Measurements from ENCODE around the gene POLN. TPM values are rescaled to one million over a fixed set of nuclear protein-coding genes. Genes with fewer than 3 reads are reported as not detected.

The POLN gene
- total RNA-seq, 2 experiments from 2014 or later = 5.5 to 5.6 TPM

DNA sequence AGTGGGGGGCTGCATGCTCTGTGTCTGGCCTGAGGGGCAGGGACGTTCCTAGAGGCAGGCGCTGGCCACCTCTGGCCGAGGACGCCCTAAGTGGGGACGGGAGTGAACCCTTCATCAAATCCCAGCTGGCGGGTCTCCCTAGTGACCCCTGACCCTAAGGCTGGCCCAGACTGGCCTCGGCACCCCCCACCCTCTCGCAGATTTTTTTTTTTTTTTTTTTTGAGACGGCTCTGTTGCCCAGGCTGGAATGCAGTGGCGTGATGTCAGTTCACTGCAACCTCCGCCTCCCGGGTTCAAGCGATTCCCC is 21.0 kb upstream of the POLN start:
- no peaks in the 10 kb centered on the region for H3K36me3 Mint-ChIP-seq
- H3K27me3 Mint-ChIP-seq = no peaks in the 10 kb centered on the region
- CTCF ChIA-PET = interaction anchor here (0.6 to 1.7 kb wide), 6 partner anchors 13 to 197 kb away, joined by 3 to 7 read pairs (median 3); partner anchors contain the start of gene CFAP99
- no peak for ATAC-seq
- no peak for DNase-seq
- peak overlapping the region; percentile 75 for H3K27ac Mint-ChIP-seq
- peaks cover 1% of the 10 kb centered on the region for H3K4me1 Mint-ChIP-seq
- H3K4me3 Mint-ChIP-seq = peak overlapping the region; percentile 64
- H3K9me3 Mint-ChIP-seq (ENCODE audit: low read depth) = no peaks in the 10 kb centered on the region

DNA sequence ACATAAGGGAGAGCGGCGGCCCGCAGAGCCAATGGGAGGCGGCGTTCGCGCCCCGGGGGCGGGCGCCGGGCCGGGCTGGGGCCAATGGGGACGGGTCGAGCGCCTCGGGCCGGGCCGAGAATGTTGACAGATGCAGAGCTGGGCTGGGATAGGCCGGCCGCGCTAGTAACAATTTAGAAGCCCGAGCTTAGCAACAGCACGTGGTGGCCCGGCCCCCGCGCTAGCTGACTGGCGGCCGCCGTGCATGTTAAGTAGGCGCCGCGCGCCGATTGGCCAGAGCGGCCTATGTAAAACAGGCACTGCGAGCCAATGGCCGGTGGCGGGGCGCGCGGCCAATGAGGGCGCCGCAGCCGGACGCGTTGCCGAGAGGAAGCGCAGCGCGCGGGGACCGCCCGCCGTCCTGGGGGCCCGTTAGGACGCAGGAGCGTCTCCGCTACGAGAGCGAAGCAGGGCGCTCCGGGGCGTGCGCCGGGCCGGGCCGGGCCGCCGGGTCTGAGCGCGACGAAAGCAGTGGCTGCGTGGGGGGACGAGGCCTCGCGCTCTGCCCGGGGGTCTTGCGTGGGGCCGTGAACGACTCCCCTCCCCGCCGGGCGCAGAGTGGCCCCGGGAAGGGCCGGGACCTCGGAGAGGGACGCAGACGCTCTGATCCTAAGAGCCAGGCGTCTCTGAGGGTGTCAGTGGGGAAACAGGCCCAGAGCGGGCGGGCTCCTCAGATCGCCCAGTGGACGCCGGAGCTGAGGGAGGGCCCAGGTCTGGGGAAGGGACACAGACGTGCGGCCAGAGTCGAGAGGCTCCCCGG is 20.4 kb upstream of the POLN start:
- H3K36me3 Mint-ChIP-seq = no peaks in the 10 kb centered on the region
- peak overlapping the region; percentile 75 for H3K27ac Mint-ChIP-seq
- H3K9me3 Mint-ChIP-seq (ENCODE audit: low read depth) = no peaks in the 10 kb centered on the region
- H3K27me3 Mint-ChIP-seq = no peaks in the 10 kb centered on the region
- H3K4me1 Mint-ChIP-seq = peaks cover 1% of the 10 kb centered on the region
- DNase-seq = peak; percentile 99
- ATAC-seq = peak; percentile 93
- peak overlapping the region; percentile 64 for H3K4me3 Mint-ChIP-seq
- CTCF ChIA-PET = interaction anchor here (0.6 to 1.7 kb wide), 13 partner anchors 12 to 159 kb away, joined by 3 to 13 read pairs (median 4); partner anchors contain the start of genes CFAP99, HAUS3 and POLN

DNA sequence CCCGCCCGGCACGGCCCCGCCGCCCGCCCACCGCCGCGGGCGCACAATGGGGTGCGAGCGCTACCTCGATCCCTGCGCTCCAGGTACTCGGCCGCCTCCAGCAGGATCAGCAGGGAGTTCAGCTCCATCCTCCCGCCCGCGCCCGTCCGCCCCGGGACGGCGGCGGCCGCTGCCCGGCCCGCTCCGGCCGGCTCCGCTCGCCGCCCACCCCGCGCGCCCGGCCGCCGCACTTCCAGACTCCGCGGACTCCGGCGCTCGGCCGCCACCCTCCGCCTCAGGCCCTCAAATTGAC is 19.9 kb upstream of the POLN start, which contains the start of gene MXD4:
Gene MXD4 (minus strand): TSS at position 257 of the 292 bp plus-strand sequence. CDS start 129 bp downstream, at position 128.
- Mint-ChIP-seq H3K36me3 (no peaks in the 10 kb centered on the region), H3K9me3 (ENCODE audit: low read depth) (no peaks in the 10 kb centered on the region), H3K4me3 (peak within 1 kb of the TSS; percentile 64), H3K27ac (peak within 1 kb of the TSS; percentile 75), H3K4me1 (peaks cover 1% of the 10 kb centered on the region), H3K27me3 (no peaks in the 10 kb centered on the region)
- CTCF ChIA-PET = interaction anchor here (0.9 to 1.7 kb wide), 10 partner anchors 12 to 151 kb away, joined by 3 to 13 read pairs (median 4); partner anchors contain the start of genes HAUS3 and POLN
- ATAC-seq = no peak
- DNase-seq = no peak

DNA sequence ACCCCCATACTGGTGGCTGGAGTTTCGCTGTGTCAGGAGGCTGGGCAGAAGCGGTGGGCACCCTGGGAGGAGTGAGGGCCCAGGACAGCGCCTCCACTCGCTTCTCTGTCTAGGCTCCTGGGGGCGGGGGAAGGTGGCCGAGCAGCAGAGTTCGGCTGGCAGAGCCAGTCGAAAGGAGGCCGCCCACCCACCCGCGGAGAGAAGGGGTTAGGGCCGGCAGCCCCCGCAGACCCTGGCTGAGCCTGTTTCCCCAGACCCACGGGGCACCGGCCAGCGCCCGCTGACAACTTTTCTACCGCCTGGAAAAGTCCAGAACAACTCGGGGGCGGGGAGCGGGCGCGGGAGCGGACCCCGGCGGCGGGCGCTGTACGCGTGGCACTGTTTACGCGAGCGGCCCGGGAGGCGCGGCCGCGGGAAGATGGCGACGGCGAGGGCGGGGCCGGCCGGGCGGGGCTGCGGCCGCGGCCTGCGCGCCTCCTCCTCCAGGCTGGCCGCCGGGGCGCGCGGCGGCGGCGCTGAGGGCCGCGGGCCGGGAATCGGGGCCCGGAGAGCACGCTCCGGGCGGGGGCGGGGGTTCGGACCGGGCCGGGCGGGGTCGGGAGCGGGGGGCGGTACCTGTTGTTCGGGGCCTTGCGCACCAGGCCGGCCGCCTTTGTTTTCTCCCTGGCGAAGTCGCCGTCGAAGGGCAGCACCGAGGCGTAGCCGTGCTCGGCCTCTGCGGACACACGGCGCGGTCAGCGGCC is 19.4 kb upstream of the POLN start:
- peaks cover 1% of the 10 kb centered on the region for H3K4me1 Mint-ChIP-seq
- H3K4me3 Mint-ChIP-seq = peak overlapping the region; percentile 64
- H3K36me3 Mint-ChIP-seq = no peaks in the 10 kb centered on the region
- DNase-seq (peak; percentile 68), ATAC-seq (peak; percentile 18)
- H3K9me3 Mint-ChIP-seq (ENCODE audit: low read depth) = no peaks in the 10 kb centered on the region
- CTCF ChIA-PET = interaction anchor here (0.9 to 1.4 kb wide), 5 partner anchors 17 to 151 kb away, joined by 3 to 13 read pairs (median 4); partner anchors contain the start of genes HAUS3 and POLN
- no peaks in the 10 kb centered on the region for H3K27me3 Mint-ChIP-seq
- no peak overlapping the region for H3K27ac Mint-ChIP-seq

DNA sequence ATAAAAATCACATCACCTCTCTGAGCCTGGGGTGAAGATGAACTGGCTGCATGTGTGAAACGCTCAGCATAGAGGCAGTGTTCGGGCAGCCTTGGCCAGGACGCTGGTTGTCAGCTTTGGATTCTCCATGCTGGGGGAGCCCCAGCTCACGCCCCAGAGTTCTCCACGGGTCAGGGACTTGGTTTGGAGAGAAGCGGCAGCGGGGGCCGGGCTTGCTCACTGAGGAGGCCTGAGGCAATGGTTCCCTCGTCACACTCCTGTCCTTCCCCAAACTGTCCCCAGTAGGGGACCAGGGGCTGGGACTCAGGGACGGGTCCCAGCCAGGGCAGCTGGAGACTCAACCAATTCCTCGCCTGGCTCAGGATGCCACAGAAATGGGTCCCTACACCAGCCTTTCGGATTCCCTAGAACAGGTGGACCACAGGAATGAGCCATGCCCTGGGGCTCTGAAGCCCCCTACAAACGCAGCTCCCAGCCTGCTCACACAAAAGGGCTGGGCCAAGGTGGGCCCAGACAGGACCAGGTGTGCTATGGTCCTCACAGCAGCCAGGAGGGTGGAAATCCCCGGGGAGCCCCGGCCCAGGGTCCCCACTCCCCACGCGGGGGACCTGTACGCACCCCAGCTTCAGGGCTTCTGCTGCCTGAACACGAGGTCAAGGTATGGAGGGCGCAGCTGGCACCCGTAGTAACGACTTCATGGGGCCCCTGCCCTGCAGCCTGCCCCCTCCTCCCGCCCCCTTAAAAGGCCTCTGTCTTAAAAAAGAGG is 18.6 kb upstream of the POLN start:
- no peak for ATAC-seq
- CTCF ChIA-PET = no interaction called here
- Mint-ChIP-seq H3K36me3 (no peaks in the 10 kb centered on the region), H3K9me3 (ENCODE audit: low read depth) (no peaks in the 10 kb centered on the region), H3K27me3 (no peaks in the 10 kb centered on the region), H3K4me1 (peaks cover 1% of the 10 kb centered on the region), H3K27ac (no peak overlapping the region), H3K4me3 (peak overlapping the region; percentile 44)
- no peak for DNase-seq

DNA sequence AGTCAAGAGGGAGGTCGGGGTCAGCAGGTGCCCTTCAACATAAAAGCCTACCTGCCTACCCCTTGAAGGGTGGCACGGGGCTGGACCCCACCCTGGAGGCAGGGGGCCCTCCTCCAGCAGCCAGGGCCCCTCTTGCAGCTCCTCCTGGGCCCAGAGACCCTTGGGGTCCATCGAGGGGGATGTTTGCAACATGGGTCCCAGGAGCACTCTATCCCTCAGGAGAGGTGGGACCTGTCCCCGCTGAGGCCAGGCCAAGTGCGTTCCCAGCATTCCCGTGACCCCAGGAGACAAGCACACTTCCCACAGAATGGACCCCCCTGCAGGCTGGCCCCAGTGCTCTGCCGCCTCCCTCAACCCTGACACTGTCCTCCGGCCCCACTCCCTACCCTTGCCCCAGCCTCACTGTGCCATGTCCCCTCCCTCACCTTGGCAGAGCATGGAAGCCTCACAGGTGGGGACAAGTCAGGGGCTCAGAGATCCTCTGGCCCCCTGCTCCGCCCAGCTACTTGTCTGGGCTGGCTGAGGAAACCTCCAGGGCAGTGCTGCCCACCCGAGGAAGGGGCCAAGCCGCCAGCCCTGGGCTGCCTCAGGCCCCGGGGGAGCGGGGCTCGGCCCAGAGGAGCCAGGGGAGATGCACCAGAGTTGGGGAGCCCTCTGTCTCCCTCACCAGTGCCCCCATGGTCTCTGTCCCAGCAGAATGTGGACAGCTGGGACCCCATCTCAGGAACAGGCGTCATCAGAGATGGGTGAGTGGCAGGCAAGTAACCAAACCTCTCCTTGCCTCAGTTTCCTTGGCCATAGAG is 17.8 kb upstream of the POLN start:
- ATAC-seq (no peak), DNase-seq (no peak)
- Mint-ChIP-seq H3K4me3 (no peak overlapping the region), H3K27me3 (no peaks in the 10 kb centered on the region), H3K27ac (no peak overlapping the region), H3K9me3 (ENCODE audit: low read depth) (no peaks in the 10 kb centered on the region), H3K36me3 (no peaks in the 10 kb centered on the region), H3K4me1 (peaks cover 1% of the 10 kb centered on the region)
- CTCF ChIA-PET = interaction anchor here (0.8 kb wide), 1 partner anchor 182 kb away, joined by 3 read pairs; no protein-coding TSS in a partner anchor

DNA sequence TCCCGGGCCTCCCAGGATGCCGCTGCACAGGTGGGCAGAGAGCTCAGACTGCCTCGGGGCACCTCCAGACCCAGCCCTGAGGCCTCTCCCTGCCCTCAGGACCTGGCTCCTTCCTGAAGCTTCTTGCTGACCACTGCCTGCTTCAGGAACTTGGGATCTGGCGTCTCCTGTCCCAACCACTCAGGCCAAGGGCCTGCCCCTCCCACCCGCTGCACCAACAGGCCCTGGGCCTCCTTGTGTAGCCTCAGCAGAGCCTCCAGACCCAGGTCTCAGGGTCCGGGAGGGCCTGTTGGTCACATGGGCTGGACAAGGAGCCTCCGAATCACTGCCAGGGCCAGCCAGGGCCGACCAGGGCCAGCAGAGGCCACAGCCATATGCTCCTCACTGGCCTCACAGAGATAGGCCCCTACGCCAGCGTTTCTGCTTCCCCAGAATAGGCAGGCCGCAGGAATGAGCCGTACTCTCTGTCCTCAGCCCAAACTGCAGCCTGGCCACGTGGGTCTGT is 17.2 kb upstream of the POLN start:
- Mint-ChIP-seq H3K4me1 (peaks cover 1% of the 10 kb centered on the region), H3K4me3 (no peak overlapping the region)
- no peak for DNase-seq

DNA sequence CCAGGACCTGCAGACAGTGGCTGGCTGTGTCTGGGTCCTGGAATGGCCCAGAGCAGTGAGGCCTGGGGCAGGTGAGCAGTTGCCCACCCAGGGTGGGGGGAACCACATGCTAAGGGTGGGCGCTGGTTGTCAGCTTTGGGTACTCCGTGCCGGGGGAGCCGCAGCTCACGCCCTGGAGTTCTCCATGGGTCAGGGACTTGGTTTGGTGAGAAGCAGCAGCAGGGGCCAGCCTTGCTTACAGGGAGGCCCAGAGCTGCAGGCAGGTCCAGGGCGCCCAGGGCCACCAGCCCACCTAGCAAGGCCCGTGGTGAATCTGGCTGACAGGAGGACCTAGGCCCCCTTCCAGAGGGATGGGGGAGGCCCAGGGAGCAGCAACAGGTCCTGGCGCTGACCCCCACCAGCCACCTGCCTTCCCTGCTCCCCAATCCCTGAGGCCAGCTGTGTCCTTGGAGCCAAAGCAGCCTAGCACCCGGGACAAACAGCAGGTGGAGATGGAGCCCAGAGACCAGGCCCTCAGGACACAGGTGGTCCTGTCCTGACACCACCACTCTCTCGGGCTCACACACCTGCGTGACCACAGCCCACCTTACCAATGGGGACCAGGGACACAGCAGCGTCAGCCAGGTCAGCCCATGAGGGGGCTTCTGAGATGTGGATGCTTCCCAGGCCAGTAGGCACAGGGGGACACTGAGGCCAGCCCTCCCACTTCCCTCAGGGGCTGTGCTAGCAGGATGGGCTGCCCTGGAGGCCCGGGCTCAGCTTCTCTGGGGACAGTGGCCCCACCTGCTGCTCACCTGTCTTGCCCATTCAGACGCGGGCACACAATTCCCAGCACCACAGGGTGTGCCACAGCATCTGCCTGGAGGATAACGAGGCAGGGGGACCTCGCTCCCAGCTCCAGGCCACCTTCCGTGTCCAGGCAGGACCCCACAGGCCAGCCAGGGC is 16.4 kb upstream of the POLN start:
- ATAC-seq = no peak
- CTCF ChIA-PET = interaction anchor here (0.8 kb wide), 1 partner anchor 183 kb away, joined by 3 read pairs; no protein-coding TSS in a partner anchor
- H3K36me3 Mint-ChIP-seq = no peaks in the 10 kb centered on the region

More for the DNA sequence above, 17.2 kb upstream of the POLN start:
- CTCF ChIA-PET = interaction anchor here (0.8 kb wide), 1 partner anchor 183 kb away, joined by 3 read pairs; no protein-coding TSS in a partner anchor
- no peaks in the 10 kb centered on the region for H3K27me3 Mint-ChIP-seq
- no peaks in the 10 kb centered on the region for H3K9me3 Mint-ChIP-seq (ENCODE audit: low read depth)
- no peak for ATAC-seq
- no peaks in the 10 kb centered on the region for H3K36me3 Mint-ChIP-seq
- no peak overlapping the region for H3K27ac Mint-ChIP-seq

DNA sequence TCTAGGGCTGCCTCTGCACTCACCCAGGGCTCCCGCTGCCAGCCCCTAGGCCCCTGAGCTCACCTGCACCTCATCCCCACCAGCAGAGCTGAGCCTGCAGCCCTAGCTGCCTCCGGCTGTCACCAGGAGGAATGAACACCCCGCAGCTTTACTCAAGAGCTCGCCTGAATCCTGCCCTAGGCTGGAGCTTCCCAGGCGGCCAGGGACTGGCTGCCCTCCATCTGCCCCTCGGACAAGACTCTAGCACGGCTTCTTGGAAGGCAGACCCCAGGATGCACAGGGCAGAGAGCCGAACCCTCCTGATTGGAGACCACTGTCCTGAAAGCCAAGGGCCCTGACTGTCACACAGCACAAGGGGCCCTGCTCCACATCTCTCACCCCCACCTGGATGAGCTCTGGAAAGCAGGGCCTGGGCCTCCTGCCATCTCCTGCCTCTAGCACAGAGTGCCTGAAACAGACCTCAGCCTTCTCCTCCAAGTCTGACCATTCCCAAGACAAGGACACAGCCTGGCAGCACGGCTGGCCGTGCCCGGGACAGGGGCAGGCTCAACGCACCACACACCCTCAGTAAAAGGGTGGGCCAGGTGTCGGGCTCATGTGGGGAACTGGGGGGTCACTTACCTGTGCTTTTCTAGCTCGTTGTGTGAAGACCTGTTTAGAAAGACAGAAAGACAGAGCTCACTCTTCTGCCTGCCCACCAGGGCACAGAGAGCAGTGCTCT is 15.6 kb upstream of the POLN start:
- no peaks in the 10 kb centered on the region for H3K27me3 Mint-ChIP-seq
- CTCF ChIA-PET = no interaction called here
- H3K4me3 Mint-ChIP-seq = no peak overlapping the region
- H3K9me3 Mint-ChIP-seq (ENCODE audit: low read depth) = no peaks in the 10 kb centered on the region
- ATAC-seq (no peak), DNase-seq (peak; percentile 38)
- H3K4me1 Mint-ChIP-seq = no peaks in the 10 kb centered on the region
- H3K36me3 Mint-ChIP-seq = no peaks in the 10 kb centered on the region
- no peak overlapping the region for H3K27ac Mint-ChIP-seq

More for the DNA sequence above, 16.4 kb upstream of the POLN start:
- Mint-ChIP-seq H3K9me3 (ENCODE audit: low read depth) (no peaks in the 10 kb centered on the region), H3K27me3 (no peaks in the 10 kb centered on the region), H3K4me1 (peaks cover 1% of the 10 kb centered on the region), H3K27ac (no peak overlapping the region), H3K4me3 (no peak overlapping the region)
- peak; percentile 39 for DNase-seq

DNA sequence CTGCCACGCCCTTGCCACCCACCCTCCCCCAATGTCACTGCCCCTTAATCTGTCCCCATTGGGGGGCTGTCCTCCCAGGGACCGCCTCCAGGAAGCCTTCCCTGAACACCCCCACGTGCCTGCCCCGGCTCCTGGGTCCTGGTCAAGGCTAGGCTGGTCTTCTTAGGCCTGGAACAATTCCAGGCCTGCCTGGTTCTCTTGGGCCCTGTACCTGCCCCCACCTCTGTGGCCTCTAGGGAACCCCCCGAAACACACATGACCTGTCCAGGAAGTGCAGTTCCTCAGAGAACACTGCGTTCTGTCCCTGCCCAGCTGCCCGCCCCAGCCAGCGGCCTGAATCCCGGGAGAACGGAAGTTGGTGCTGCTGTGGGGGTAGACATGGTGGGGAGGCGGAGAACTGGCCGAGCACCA is 14.9 kb upstream of the POLN start:
- no peak overlapping the region for H3K4me3 Mint-ChIP-seq
- CTCF ChIA-PET = interaction anchor here (1.1 kb wide), 1 partner anchor 37 kb away, joined by 3 read pairs; no protein-coding TSS in a partner anchor
- DNase-seq = peak; percentile 37

DNA sequence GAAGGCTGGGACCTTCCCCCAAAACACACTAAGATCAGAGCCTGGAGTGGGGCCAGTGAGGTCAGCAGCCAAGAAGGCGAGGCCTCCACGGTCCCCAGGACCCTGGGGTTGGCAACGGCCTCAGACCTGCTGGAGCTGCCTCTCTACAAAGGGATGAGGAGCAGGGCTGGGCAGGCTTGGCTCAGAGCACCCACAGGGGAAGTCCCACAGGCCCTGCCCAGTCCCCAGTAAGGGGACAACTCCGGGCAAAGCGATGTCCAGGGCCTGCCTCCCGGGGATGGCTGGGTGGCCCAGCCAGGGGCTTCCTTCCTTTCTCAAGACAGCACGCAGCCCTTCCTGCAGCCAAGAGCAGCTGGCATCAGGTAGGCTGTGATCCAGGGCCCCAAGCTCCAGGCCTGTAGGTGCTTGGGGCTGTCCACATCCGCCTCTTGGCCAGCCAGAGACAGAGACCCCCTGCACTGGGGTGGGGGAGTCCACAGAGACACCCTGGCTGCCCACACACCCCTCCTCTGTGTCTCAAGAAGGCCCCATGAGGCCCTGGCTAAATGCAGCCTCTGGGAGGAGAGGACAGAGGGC is 14.3 kb upstream of the POLN start:
- H3K27ac Mint-ChIP-seq = no peak overlapping the region

More for the DNA sequence above, 14.9 kb upstream of the POLN start:
- no peak for ATAC-seq
- no peaks in the 10 kb centered on the region for H3K4me1 Mint-ChIP-seq
- H3K36me3 Mint-ChIP-seq = no peaks in the 10 kb centered on the region
- no peaks in the 10 kb centered on the region for H3K9me3 Mint-ChIP-seq (ENCODE audit: low read depth)
- no peak overlapping the region for H3K27ac Mint-ChIP-seq
- H3K27me3 Mint-ChIP-seq = no peaks in the 10 kb centered on the region

More for the DNA sequence above, 14.3 kb upstream of the POLN start:
- Mint-ChIP-seq H3K36me3 (no peaks in the 10 kb centered on the region), H3K4me3 (no peak overlapping the region), H3K4me1 (no peaks in the 10 kb centered on the region), H3K27me3 (no peaks in the 10 kb centered on the region), H3K9me3 (ENCODE audit: low read depth) (no peaks in the 10 kb centered on the region)
- ATAC-seq = no peak
- CTCF ChIA-PET = interaction anchor here (1.1 kb wide), 1 partner anchor 36 kb away, joined by 3 read pairs; no protein-coding TSS in a partner anchor
- peak; percentile 38 for DNase-seq

All from activated CD8-positive, alpha-beta memory T cell treated with anti-CD3 and anti-CD28 coated beads, Interleukin-2, amount 10 ng/mL, durations not matched to agents 7 days and 5 days (primary cell).